Activated CD8-positive, alpha-beta memory T cell treated with anti-CD3 and anti-CD28 coated beads for 4 hours (primary cell): ENCODE data around the gene IFITM2.

ENCODE experiments used
- DNase-seq, 2 donors: peaks; one replicate each; pipeline ENCODE4 v3.0.0-alpha.2; 2020; ENCODE audit warnings: low read depth in 2 of 2

The IFITM2 gene

GRCh38 chr11:281486-282161 lies 26.0 kb upstream of the IFITM2 start:
- no peak for DNase-seq

GRCh38 chr11:282171-282570 lies 25.4 kb upstream of the IFITM2 start:
- no peak for DNase-seq

DNA sequence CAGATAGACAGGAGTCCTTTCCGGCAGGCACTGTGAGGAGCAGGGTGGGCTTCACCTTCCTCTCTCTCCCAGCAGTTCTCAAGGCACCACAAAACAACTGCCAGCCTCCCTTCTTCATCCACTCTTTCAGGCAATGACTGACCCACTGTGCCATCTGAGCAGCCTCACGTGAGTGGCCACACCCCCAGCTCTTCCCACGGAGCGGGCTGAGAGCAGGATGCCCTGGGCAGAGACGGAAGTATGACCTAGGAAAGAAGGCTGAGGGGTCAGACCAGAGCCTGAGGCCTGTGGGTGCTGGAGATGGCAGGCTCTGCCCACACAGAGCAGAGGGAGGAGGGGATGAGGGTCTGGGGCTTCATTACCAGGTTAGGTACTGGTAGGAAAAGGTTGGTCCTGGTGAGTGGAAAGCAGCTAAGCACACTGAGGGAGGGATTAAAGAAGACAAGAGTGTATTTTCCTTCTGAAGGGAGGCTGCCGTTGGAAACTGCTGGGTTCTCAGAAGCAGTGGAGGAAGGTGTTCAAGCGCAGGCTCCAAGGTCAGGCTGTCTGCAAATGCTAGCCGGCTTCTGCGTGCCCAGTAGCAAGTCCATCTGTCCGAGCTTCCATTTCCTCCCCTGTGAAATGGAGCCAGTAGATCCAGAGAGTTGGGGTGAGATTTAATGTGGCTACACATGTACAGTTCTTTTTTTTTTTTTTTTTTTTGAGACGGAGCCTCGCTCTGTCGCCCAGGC lies 24.8 kb upstream of the IFITM2 start:
- no peak for DNase-seq

- no peak for DNase-seq
Observed at GRCh38 chr11:283405-284104, 24.1 kb upstream of the IFITM2 start.

DNA sequence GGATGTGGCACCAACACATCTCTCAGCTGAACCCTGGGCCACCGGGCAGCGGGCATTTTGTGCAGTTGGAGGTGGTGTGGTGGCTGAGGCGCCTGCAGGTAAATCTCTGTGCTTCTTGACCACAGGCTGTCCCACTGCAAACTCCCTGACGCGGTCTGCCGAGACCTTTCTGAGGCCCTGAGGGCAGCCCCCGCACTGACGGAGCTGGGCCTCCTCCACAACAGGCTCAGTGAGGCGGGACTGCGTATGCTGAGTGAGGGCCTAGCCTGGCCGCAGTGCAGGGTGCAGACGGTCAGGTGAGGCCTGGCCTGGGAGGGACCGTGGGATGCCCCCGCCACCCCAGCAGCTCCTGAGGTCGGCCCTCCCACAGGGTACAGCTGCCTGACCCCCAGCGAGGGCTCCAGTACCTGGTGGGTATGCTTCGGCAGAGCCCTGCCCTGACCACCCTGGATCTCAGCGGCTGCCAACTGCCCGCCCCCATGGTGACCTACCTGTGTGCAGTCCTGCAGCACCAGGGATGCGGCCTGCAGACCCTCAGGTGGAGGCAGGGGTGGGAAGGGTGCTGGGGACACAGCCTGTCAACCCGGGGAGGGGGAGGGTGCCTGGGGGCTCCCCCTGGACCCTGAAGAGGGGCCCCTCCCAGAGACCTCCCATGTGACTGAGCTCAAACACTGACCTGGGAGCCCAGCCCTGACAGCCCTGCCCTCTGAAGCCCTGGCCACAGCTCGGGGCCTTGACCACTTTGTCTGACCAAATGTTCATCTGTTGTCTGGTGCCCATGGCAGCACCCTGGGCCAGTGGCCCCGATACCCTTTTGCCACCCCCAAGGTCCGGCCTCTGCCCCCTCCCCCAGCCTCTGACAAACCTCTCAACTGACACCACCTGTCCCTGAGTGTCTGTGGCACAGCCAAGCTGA lies 23.3 kb upstream of the IFITM2 start:
- no peak for DNase-seq

- DNase-seq: no peak
Observed at GRCh38 chr11:285021-285893, 22.4 kb upstream of the IFITM2 start.

DNA sequence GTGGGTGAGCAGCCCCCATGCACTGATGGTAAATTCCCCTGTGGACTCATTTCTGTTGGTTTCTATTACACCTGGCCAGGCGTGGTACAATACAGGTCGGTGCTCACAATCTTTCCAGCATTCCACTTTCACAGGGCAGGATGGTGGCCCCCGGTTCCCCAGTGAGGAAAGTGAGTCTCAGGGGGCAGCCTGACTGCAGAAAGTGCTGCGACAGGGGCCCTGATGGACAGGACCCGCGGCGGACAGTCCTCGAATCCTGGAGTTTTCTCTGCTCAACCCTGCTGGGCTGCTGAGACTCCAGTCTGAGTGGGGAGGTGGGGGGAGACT lies 21.8 kb upstream of the IFITM2 start:
- DNase-seq: no peak

GRCh38 chr11:286977-287820 lies 20.4 kb upstream of the IFITM2 start:
- peak in 1 of 2 donors; percentile 63 for DNase-seq

- no peak for DNase-seq
Observed at GRCh38 chr11:287821-288477, 19.7 kb upstream of the IFITM2 start.

- peak in 1 of 2 donors; percentile 30 for DNase-seq
Observed at GRCh38 chr11:288478-289397, 18.9 kb upstream of the IFITM2 start, which contains the start of gene PGGHG. TSS of gene PGGHG (plus strand) at chr11:289126. CDS start at chr11:289817, 691 bp downstream.

DNA sequence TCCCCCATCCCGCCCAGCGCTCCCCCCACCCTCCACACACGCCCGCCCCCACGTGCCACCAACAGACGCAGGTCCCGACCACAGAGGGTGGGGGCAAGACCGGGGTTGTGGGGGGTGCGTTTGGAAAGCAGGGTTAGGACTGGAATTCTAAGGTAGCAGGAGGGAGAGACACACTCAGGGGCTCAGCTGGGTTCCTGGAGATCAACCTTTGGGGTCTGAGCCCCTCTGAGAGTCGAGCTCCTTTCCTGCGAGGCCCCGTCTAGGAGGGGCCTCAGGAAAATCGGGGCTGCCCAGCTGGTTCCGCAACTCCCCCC lies 18.3 kb upstream of the IFITM2 start:
- DNase-seq: no peak

GRCh38 chr11:289712-290620 lies 17.6 kb upstream of the IFITM2 start:
- no peak for DNase-seq

DNA sequence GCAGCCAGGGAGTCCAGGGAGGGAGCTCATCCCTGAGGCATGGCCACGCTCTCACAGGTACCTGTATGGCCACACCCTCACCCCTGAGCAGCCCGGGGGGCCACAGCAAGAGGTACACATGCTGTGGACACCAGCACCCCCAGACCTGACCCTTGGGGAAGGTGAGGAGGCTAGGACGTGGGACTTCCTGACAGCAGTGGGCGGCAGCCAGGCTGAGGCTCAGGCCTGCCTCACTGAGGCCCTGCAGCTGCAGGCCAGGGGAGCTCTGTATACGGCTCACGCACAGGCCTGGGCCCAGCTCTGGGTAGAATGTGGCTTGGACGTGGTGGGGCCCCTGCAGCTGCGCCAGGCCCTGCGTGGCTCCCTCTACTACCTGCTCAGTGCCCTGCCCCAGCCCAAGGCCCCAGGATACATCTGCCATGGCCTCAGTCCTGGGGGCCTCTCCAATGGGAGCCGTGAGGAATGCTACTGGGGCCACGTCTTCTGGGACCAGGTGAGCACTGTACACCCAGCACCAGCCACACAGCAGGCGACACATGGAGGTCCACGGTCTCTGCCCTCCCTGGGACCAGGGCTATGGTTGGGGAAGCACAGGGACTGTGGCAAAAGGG lies 16.9 kb upstream of the IFITM2 start:
- no peak for DNase-seq

- DNase-seq: no peak
Observed at GRCh38 chr11:291281-292210, 16.1 kb upstream of the IFITM2 start.

DNA sequence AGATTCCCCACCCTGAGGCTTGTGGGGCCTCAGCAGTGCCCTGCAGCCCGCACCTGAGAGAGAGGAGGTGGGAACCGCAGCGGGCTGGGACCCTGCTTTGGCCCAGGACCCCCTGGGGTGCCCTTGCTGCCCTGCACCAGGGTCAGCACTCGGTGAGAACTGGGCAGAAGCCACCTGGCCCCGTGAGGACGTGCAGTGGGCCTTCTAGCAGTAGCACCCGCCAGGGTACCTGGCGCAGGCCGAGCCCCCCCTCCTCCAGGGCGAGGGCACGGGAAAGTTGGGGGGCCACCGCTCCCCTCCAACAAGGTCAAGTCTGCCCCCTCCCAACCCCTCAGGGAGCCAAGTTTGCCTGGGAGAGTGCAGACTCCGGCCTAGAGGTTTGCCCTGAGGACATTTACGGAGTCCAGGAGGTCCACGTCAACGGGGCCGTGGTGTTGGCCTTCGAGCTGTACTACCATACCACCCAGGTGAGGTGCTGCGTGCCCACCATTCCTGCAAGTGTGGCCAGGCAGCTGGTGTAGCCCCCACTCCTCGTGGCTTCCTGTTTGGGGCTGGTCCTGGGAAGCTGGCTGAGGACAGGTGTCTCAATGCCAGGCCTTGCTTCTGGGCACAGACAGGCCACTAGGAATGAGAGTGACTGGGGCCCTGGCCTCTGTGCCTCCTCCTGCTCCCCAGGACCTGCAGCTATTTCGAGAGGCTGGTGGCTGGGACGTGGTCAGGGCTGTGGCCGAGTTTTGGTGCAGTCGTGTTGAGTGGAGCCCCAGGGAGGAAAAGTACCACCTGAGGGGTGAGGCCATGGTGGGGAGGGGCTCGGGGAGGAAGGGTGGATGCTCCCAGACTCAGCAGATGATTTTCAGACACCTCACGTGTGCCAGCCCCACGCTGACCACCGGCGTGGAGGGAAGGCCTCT lies 15.2 kb upstream of the IFITM2 start:
- no peak for DNase-seq
